KG1 (cell line): ENCODE data around the gene INKA2.

Experiments
- DNase-seq: peaks from one replicate; lab custom pipeline; 2025; lab: John Stamatoyannopoulos, UW

INKA2 gene

DNA sequence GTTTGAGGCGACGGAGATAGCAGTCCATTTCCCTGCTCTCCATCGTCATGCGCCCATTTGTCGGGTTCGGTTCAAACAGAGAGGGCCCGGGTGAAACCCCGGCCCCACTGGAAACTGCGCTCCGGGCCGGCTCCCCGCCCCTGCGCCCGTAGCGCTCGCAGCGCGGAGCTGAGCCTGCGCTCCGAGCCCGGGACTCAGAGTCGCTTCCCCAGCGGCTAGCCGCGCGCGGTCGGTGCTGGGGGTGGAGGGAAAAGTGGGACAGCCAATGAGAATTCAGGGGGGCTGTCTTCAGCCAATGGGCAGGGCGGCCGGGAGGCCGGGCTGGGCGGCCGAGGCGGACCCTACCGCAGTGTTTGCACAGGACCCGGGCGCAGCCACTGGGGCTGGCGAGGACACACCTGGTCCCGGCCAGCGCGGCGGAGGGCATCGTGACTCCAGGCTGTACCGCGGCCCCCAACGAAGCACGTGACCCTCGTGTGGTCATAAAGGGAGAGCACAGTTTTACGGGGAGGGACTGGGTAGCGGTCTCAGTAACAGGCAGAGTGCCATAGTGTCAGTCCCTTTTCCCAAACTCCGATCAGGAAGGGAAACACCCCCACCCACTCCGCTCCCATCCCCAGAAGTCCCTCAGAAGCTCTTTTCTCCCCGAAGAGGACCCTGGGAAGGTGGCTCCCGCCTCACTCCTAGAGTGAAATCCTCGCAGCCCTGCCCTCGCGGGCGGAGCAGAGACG lies at the start of gene INKA2:
Gene INKA2 (minus strand): TSS at position 202 of the 731 bp plus-strand sequence. CDS start 153 bp downstream, at position 49.
- DNase-seq: peak; percentile 60

DNA sequence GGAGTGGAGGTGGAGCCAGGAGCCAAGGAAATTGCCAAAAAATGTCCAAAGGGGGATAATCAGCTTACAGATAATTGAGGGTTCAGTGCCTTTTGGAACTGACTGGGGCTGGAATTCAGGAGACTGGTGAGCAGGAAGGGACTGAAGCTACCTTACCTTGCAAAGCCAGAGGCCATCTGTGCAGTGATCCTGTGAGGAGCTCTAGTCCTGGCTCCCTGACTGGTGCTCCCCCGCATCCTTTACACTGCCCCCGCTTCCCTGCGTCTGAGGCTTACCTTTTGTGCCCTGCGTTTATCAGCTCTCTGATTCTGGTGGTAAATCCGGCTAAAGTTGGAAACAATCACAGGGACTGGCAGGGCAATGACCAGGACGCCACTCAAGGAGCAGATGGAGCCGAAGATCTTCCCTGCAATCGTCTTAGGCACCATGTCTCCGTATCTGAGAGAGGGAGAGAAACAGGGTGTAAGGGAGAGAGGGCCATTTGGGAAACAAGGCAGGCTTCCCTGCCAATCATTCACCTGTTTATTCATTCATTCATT lies 47.5 kb upstream of the INKA2 start:
- no peak for DNase-seq

DNA sequence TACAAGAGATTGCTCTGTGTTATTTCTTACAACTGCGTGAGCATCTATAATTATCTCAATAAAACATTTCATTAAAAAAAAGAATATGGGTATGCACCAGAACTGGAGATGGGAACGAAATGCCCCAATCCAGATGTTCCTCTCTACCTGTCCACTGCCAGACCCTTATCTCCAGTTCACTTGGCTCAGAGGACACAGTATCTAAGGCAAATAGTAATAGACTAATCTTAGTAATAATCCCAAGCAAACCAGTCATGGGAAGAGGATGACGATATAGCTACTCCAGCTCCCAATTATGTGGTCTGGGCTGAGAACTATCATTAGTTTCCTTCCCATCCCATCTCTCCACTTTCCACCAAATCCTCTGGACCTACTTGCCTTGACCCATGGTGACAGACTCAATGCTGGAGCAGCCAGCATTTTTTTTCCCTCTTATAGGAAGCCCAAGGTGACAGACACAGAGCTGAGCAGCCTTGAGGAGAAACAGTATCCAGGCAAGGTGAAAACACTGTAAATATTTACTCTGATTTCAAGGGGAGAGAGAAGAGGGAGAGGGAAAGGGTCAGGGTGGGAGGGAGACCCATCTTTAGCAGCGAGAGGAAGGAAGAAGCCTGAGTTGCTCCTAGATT lies 45.2 kb upstream of the INKA2 start:
- DNase-seq: no peak

- DNase-seq: no peak
Measured at GRCh38 chr1:111779546-111779945, 40.4 kb upstream of the INKA2 start.

- no peak for DNase-seq
Measured at GRCh38 chr1:111778541-111779051, 39.4 kb upstream of the INKA2 start.

- DNase-seq: no peak
Measured at GRCh38 chr1:111778066-111778465, 38.9 kb upstream of the INKA2 start.

GRCh38 chr1:111777301-111777700 lies 38.1 kb upstream of the INKA2 start:
- DNase-seq: no peak

- no peak for DNase-seq
Measured at GRCh38 chr1:111776861-111777260, 37.7 kb upstream of the INKA2 start.

DNA sequence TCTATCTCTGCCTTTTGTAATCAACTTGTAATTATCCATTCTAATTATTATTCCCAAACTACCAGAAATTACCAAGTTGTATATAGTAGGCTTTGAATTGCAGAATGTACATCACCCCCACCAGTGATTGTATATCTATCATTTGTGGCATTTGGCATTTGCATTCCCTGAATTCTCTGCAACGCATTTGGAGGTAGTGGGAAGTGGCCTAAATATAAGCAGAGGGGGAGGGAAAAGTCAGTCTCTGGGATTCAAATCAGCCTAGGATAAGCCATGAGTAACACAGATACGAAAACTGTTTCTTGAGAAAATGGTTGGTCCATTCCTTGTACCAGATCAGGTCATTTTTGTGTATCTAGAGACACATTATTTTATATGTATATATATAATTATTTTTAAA lies 37.2 kb upstream of the INKA2 start:
- no peak for DNase-seq

- DNase-seq: no peak
Measured at GRCh38 chr1:111775966-111776365, 36.8 kb upstream of the INKA2 start.

GRCh38 chr1:111770916-111771315 lies 31.7 kb upstream of the INKA2 start:
- DNase-seq: no peak

DNA sequence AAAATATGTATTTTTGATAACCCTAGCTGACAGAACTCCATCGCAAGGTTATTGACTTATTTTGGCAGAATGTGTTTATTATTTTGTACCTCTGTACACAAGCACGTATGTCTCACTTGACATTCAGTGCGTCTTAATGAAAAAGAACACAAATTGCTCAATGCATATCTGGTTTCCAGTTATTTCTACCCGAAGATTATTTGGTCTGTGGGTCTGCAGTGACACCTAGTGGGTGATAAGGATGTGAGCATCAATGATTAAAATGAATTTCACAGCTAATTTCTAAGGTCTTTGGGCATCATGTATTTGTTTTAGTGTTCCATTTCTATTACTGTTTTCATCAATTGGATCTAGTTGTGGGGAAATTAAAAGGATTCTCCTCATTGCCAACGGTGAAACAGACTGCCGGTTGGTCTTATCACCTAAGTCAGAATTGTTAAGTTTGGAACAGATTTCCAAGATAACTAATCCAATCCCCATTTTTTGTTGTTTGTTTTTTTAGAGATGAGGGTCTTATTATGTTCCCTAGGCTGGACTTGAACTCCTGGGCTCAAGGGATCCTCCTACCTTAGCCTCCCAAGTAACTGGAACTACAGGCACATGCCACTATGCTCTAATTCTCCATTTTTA lies 30.4 kb upstream of the INKA2 start:
- no peak for DNase-seq

DNA sequence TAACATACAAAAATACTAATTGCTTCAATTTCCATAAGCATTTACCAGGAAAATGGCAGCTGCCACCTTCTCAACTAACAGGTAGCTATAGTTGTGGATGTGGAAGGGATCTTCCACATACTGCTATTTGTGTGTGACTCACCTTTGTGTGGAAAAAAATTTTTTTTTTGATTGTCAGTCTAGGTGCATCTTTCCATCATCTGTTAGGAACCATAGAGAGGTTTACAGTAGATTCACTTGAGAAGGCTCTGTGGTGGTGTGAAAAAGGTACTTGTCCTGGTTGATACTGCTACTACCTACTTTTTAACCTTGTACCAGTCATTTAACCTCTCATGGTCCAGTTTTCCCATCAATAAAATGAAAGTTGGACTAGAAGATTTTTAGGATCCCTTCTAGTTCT lies 29.4 kb upstream of the INKA2 start:
- DNase-seq: no peak

GRCh38 chr1:111768023-111768422 lies 28.8 kb upstream of the INKA2 start:
- DNase-seq: no peak

DNA sequence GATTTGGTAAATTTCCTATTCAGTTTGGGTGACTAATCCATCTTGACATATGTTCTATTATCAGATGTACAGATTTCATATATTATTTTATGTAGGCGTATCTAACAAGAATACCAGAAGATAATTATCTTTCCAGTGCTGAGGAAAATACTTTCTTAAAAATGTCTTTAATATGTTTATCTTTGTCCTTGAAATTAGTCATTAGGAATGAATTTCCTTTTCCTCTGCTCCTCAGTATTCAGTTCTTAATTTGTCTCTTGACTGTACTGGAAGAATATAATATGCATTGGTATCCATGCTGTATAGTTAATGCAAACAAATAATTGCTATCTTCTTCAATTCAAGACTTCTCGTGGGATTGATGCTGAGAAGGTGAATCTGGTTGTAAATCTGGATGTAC lies 23.1 kb upstream of the INKA2 start:
- no peak for DNase-seq

GRCh38 chr1:111761717-111762116 lies 22.5 kb upstream of the INKA2 start:
- DNase-seq: no peak

GRCh38 chr1:111758373-111758772 lies 19.2 kb upstream of the INKA2 start:
- no peak for DNase-seq

- DNase-seq: no peak
Measured at GRCh38 chr1:111756124-111756513, 16.9 kb upstream of the INKA2 start.

DNA sequence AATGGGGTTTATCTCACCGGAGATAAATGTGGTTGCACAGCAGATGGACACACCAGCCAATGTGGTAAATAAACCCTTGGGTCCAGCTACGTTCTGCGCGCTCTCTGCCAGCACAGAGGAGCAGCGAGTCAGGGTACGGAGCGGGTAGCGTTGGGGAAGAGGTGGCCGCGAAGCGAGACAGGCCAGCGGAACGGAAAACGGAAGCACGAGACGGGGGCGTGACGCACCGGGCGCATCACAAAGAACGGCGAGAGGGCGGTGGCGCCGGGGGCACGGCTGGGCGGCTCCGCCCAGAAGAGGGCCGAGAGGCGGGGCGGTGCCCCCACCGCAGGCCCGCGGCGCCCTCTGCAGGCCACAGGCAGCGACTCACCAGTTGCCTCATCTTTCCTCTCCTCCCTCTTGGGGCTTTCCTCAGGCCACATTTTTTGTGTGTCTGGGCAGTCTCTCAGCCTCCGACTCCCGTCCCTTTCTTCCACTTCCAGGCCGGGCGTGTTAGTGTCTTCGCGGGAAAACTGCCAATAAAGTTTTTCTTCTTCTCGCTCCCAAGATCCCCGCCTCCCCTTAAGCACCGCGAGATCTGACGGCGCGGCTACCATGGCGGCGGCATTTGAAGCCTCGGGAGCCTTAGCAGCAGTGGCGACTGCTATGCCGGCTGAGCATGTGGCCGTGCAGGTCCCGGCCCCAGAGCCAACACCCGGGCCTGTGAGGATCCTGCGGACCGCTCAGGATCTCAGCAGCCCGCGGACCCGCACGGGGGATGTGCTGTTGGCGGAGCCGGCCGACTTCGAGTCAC lies 16.3 kb upstream of the INKA2 start, which contains the start of gene DDX20:
Gene DDX20 (plus strand): TSS at position 571 of the 793 bp plus-strand sequence. CDS start 24 bp downstream, at position 595.
- DNase-seq: peak; percentile 98

DNA sequence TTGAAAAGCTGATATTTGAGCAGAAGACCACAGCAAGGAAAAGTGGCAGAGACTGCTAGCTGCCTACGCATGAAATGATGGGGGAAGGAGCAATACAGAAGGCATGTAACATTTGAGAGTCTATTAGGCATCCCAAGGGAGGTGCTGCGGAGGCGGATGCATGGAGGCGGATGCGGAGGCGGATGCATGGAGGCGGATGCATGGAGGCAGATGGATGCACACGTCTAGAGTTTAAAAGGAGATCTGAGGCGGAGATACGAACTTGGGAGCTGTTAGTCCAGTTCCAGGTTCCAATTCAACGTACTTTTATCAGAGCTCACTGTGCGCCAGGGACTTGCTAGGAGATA lies 15.8 kb upstream of the INKA2 start:
- no peak for DNase-seq

DNA sequence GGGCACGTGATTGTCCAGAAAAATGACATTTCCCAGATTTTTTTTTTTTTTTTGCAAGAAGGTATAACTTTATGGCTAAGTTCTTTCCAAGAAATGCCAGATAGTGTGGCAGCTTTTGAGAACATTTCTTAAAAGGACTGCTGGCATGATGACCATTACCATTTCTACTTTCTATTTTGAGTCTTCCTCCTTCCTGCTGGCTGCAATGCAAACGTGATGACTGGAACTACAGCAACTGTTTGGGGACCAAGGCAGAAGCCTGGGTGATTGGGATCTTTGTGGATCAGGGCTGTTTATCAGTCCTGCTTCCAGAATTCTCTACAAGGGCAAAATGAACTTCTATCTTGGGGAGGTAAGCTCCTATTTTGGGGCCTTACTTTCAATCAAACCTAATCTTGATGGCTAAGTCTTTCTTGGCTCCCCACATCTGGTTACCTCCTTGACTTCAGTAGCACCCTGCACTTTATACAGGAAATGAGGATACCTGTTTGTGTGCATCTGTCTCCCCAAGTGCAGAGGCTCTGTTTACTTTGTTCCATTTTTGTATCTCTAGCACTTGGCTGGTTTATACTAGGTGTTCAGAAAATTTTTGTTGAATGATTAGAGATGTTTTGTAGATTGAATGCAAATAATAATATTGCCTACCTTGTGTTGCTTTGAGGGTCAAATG lies 12.8 kb upstream of the INKA2 start:
- no peak for DNase-seq
